ENCODE results near the gene RLN3.

DNA sequence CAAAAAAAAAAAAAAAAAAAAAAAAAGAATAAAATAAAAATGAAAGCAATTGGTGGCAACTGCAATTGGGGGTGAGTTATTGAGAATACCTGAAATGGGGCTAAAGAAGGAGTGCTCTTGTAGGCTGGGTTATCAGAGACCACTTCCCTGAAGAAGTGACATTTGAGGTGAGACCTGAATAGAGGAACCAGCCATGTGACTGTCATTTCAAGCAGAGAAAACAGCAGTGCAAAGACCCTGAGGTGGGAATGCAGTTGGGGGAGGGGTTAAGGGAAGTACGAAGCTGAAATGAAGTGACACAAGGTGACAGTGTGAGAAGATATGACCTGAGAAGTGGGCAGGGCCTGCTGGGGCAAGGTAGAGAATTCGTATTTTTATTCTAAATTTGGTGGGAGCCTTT is 38.2 kb downstream of the RLN3 start:
- TF ChIP-seq, protein P1, sequence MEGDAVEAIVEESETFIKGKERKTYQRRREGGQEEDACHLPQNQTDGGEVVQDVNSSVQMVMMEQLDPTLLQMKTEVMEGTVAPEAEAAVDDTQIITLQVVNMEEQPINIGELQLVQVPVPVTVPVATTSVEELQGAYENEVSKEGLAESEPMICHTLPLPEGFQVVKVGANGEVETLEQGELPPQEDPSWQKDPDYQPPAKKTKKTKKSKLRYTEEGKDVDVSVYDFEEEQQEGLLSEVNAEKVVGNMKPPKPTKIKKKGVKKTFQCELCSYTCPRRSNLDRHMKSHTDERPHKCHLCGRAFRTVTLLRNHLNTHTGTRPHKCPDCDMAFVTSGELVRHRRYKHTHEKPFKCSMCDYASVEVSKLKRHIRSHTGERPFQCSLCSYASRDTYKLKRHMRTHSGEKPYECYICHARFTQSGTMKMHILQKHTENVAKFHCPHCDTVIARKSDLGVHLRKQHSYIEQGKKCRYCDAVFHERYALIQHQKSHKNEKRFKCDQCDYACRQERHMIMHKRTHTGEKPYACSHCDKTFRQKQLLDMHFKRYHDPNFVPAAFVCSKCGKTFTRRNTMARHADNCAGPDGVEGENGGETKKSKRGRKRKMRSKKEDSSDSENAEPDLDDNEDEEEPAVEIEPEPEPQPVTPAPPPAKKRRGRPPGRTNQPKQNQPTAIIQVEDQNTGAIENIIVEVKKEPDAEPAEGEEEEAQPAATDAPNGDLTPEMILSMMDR (conservative IDR thresholded peaks at IDR 0.05), result no peak
- no peak for TF ChIP-seq ZFX (IDR thresholded peaks at IDR 0.05)

Measured in C4-2B (cell line).